ENCODE measurements around the gene KDM4B.
A peak's percentile ranks its signal among the peaks of the same experiment; 100 is the strongest.

KDM4B gene

DNA sequence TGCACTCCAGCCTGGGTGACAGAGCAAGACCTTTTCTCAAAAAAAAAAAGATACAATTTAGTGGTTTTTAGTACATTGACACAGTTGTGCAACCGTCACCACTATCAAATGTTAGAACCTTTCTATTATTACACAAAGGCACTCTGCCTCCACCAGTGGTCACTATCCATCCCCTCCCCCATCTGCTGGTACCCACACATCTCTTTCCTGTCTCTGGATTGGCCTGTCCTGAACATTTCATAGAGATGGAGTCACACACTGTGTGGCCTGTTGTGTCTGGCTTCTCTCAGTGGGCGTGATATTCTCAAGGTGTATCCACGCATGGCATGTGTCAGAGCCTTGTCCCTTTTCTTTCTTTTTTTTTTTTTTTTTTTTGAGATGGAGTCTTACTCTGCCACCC is 11.2 kb downstream of the KDM4B start:
- Histone ChIP-seq H3K4me3 (replicated peaks; ENCODE audit: insufficient read depth, low read length) (no peak overlapping the region), H3K27me3 (ENCODE audit: insufficient read depth, poor library complexity, severe bottlenecking) (no peaks in the 10 kb centered on the region), H3K27ac (replicated peaks) (no peak overlapping the region)
- TF ChIP-seq POLR2AphosphoS5 (IDR thresholded peaks at IDR 0.05; ENCODE audit: low read depth): no peak
- no peak for TF ChIP-seq GABPA (IDR thresholded peaks at IDR 0.05; ENCODE audit: low read depth)
- no peak for TF ChIP-seq CTCF (IDR thresholded peaks at IDR 0.05; ENCODE audit: insufficient read depth, low read length)
- DNase-seq (ENCODE audit: low read depth in 1 of 2, low spot score in 1 of 2): peak in 1 of 2 experiments; percentile 14

GRCh38 chr19:4980838-4981680 is 12.1 kb downstream of the KDM4B start:
- Histone ChIP-seq H3K4me3 (replicated peaks; ENCODE audit: insufficient read depth, low read length) (no peak overlapping the region), H3K27ac (replicated peaks) (no peak overlapping the region), H3K27me3 (ENCODE audit: insufficient read depth, poor library complexity, severe bottlenecking) (no peaks in the 10 kb centered on the region)
- no peak for DNase-seq (ENCODE audit: low read depth in 1 of 2, low spot score in 1 of 2)
- TF ChIP-seq SPI1 (IDR thresholded peaks at IDR 0.05; ENCODE audit: borderline replicate concordance, low read depth): no peak
- TF ChIP-seq POLR2AphosphoS5 (IDR thresholded peaks at IDR 0.05; ENCODE audit: low read depth): no peak
- TF ChIP-seq REST (IDR thresholded peaks at IDR 0.05; ENCODE audit: insufficient replicate concordance, low read depth): no peak
- TF ChIP-seq GABPA (IDR thresholded peaks at IDR 0.05; ENCODE audit: low read depth): no peak
- TF ChIP-seq CTCF (IDR thresholded peaks at IDR 0.05; ENCODE audit: insufficient read depth, low read length): no peak

DNA sequence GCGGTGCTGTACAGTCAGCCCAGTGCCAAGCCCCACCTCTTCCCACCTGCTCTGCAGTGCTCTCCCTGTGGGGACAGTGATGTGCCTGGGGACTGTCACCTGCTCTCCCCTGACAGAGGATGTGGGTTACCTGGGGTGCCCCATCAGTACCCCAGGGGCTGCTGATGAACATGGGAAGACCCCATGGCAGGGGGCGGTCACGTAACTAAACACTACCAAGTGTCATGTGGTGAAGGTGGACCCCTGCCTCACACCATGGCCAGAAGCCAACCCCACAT is 12.7 kb downstream of the KDM4B start:
- DNase-seq (ENCODE audit: low read depth in 1 of 2, low spot score in 1 of 2): no peak
- Histone ChIP-seq H3K27me3 (ENCODE audit: insufficient read depth, poor library complexity, severe bottlenecking) (no peaks in the 10 kb centered on the region), H3K27ac (replicated peaks) (no peak overlapping the region), H3K4me3 (replicated peaks; ENCODE audit: insufficient read depth, low read length) (no peak overlapping the region)
- no peak for TF ChIP-seq CTCF (IDR thresholded peaks at IDR 0.05; ENCODE audit: insufficient read depth, low read length)
- no peak for TF ChIP-seq POLR2AphosphoS5 (IDR thresholded peaks at IDR 0.05; ENCODE audit: low read depth)
- no peak for TF ChIP-seq GABPA (IDR thresholded peaks at IDR 0.05; ENCODE audit: low read depth)
- TF ChIP-seq SPI1 (IDR thresholded peaks at IDR 0.05; ENCODE audit: borderline replicate concordance, low read depth): no peak
- no peak for TF ChIP-seq REST (IDR thresholded peaks at IDR 0.05; ENCODE audit: insufficient replicate concordance, low read depth)
